SU-DHL-6 (cell line): ENCODE measurements around the gene ACTL7A.

Experiments
- H2AFZ ChIP-seq: fragments of 200-600 bp; sonication (generic); 2 replicates; pipeline ENCODE4 v1.6.1; 2014; ENCODE audit warnings: low read depth, mild to moderate bottlenecking, moderate library complexity, mixed read lengths, antibody characterized with exemption, low read length; ENCODE audit not compliant: severe bottlenecking
- H3F3A ChIP-seq: fragments of 200-600 bp; shearing (Covaris generic); 2 replicates; pipeline ENCODE4 v1.6.0; 2016; ENCODE audit warnings: antibody characterized with exemption, mild to moderate bottlenecking; ENCODE audit not compliant: insufficient read depth
- H3K27ac ChIP-seq: fragments of 200-600 bp; sonication (generic); 2 replicates; pipeline ENCODE4 v1.5.1; 2016; ENCODE audit warnings: low read depth, mild to moderate bottlenecking, low read length, moderate library complexity, mixed read lengths
- H3K27me3 ChIP-seq: fragments of 200-600 bp; sonication (generic), shearing (Covaris generic); 2 replicates; pipeline ENCODE4 v1.6.0; 2014; ENCODE audit warnings: mild to moderate bottlenecking, low read length
- H3K36me3 ChIP-seq: fragments of 200-600 bp; sonication (generic); 2 replicates; pipeline ENCODE4 v1.6.1; 2014; ENCODE audit warnings: mild to moderate bottlenecking, low read length, mixed read lengths
- H3K4me2 ChIP-seq: fragments of 300-600, 200-600 bp; shearing (Covaris generic), sonication (generic); 2 replicates; pipeline ENCODE4 v1.6.0; 2014; ENCODE audit warnings: low read length, low read depth, mild to moderate bottlenecking; ENCODE audit not compliant: poor library complexity, severe bottlenecking
- H3K4me3 ChIP-seq: fragments of 200-600 bp; sonication (generic); 2 replicates; pipeline ENCODE4 v1.5.1; 2014; ENCODE audit warnings: antibody characterized with exemption, low read length, mild to moderate bottlenecking, mixed read lengths; ENCODE audit not compliant: insufficient read depth, poor library complexity, severe bottlenecking
- H3K79me2 ChIP-seq: fragments of 200-600 bp; sonication (generic); 2 replicates; pipeline ENCODE4 v1.6.1; 2014; ENCODE audit warnings: mild to moderate bottlenecking, low read length, moderate library complexity; ENCODE audit not compliant: insufficient read depth
- H3K9ac ChIP-seq: fragments of 200-600 bp; sonication (generic); 2 replicates; pipeline ENCODE4 v1.7.0; 2014; ENCODE audit warnings: mild to moderate bottlenecking, low read length
- H3K9me2 ChIP-seq: fragments of 200-600 bp; sonication (generic); replicated peaks from 2 replicates; pipeline ENCODE4 v1.6.1; 2014; ENCODE audit warnings: low read length; ENCODE audit not compliant: insufficient read depth
- H3K9me3 ChIP-seq: fragments of 200-600 bp; sonication (generic); 2 replicates; pipeline ENCODE4 v1.6.1; 2014; ENCODE audit warnings: low read length, mixed read lengths; ENCODE audit not compliant: insufficient read depth
- H4K20me1 ChIP-seq: fragments of 200-600 bp; sonication (generic); 2 replicates; pipeline ENCODE4 v1.6.1; 2014; ENCODE audit warnings: low read depth, mild to moderate bottlenecking, antibody characterized with exemption, low read length, moderate library complexity, mixed read lengths
- CTCF ChIP-seq: fragments of 200-600 bp; sonication (generic); IDR thresholded peaks from one replicate; pipeline ENCODE4 v1.5.1; 2017; ENCODE audit warnings: antibody characterized with exemption, mild to moderate bottlenecking, low read length, moderate library complexity; ENCODE audit not compliant: insufficient read depth, poor library complexity, severe bottlenecking
- EZH2phosphoT487 ChIP-seq: fragments of 200-600 bp; sonication (generic), shearing (Covaris generic); conservative IDR thresholded peaks from 2 replicates; pipeline ENCODE4 v1.6.1; 2018; ENCODE audit warnings: mild to moderate bottlenecking, antibody characterized with exemption, low read length, moderate library complexity, mixed read lengths

The ACTL7A gene

GRCh38 chr9:108905494-108905893 is 43.4 kb downstream of the ACTL7A start:
- Histone ChIP-seq H3K36me3 (no peaks in the 10 kb centered on the region), H3K27ac (no peak overlapping the region)
- no peak for TF ChIP-seq CTCF
- no peak for TF ChIP-seq EZH2phosphoT487

GRCh38 chr9:108910402-108910801 is 48.3 kb downstream of the ACTL7A start:
- Histone ChIP-seq H3F3A (no peaks in the 10 kb centered on the region), H3K9me3 (no peaks in the 10 kb centered on the region), H2AFZ (no peak overlapping the region), H4K20me1 (no peaks in the 10 kb centered on the region), H3K4me3 (no peak overlapping the region), H3K9ac (no peak overlapping the region), H3K4me2 (no peak overlapping the region), H3K27me3 (no peaks in the 10 kb centered on the region), H3K9me2 (no peaks in the 10 kb centered on the region), H3K36me3 (peaks cover 3% of the 10 kb centered on the region; the same call in 1 of the 2 replicates), H3K27ac (no peak overlapping the region), H3K79me2 (no peaks in the 10 kb centered on the region)
- TF ChIP-seq EZH2phosphoT487, result no peak
- TF ChIP-seq CTCF, result no peak

More at GRCh38 chr9:108905494-108905893, 43.4 kb downstream of the ACTL7A start:
- H3K79me2 ChIP-seq, result no peaks in the 10 kb centered on the region
- no peaks in the 10 kb centered on the region for H3K27me3 ChIP-seq
- no peak overlapping the region for H3K4me2 ChIP-seq
- no peaks in the 10 kb centered on the region for H3K9me2 ChIP-seq
- no peaks in the 10 kb centered on the region for H3F3A ChIP-seq
- H2AFZ ChIP-seq, result no peak overlapping the region
- no peak overlapping the region for H3K4me3 ChIP-seq
- H3K9ac ChIP-seq, result no peak overlapping the region
- no peaks in the 10 kb centered on the region for H4K20me1 ChIP-seq
- H3K9me3 ChIP-seq, result no peaks in the 10 kb centered on the region

- peaks cover 3% of the 10 kb centered on the region; the same call in 1 of the 2 replicates for H3K36me3 ChIP-seq
Observed at GRCh38 chr9:108910914-108911313, 48.8 kb downstream of the ACTL7A start.

More at GRCh38 chr9:108910914-108911313, 48.8 kb downstream of the ACTL7A start:
- Histone ChIP-seq H3K79me2 (no peaks in the 10 kb centered on the region), H3K27me3 (no peaks in the 10 kb centered on the region), H3F3A (no peaks in the 10 kb centered on the region), H3K27ac (no peak overlapping the region), H2AFZ (no peak overlapping the region), H3K4me3 (no peak overlapping the region), H3K4me2 (no peak overlapping the region), H3K9ac (no peak overlapping the region), H3K9me2 (no peaks in the 10 kb centered on the region), H4K20me1 (no peaks in the 10 kb centered on the region), H3K9me3 (no peaks in the 10 kb centered on the region)
- no peak for TF ChIP-seq EZH2phosphoT487
- TF ChIP-seq CTCF, result no peak
